ENCODE measurements around the gene FGF14. TPM values are rescaled to one million over a fixed set of nuclear protein-coding genes. Genes with fewer than 3 reads are reported as not detected.
"Not testable (repeated sequence)": the region's sequence is repeated elsewhere in the genome, so short reads cannot be mapped to it uniquely, and the experiment has no call there.

The FGF14 gene
- total RNA-seq, 1 donor from 2014 or later: 1.4 TPM

GRCh38 chr13:102103469-102103868, 298.4 kb downstream of the FGF14 start:
- no peaks in the 10 kb centered on the region for H3K36me3 ChIP-seq
- no peaks in the 10 kb centered on the region for H3K9me3 ChIP-seq (ENCODE audit: low read depth)
- no peak overlapping the region for H3K9ac ChIP-seq
- H3K4me3 ChIP-seq: no peak overlapping the region
- H3K9me3 Mint-ChIP-seq: no peaks in the 10 kb centered on the region
- no peaks in the 10 kb centered on the region for H3K36me3 Mint-ChIP-seq
- no peaks in the 10 kb centered on the region for H3K79me2 ChIP-seq (ENCODE audit: low read depth)
- no peak overlapping the region for H2AFZ ChIP-seq (replicated peaks)
- no peak overlapping the region for H3K27ac Mint-ChIP-seq
- no peak for DNase-seq (ENCODE audit: low spot score)
- no peaks in the 10 kb centered on the region for H3K27me3 Mint-ChIP-seq (ENCODE audit: insufficient read depth, low read depth)
- H4K20me1 ChIP-seq (ENCODE audit: low read depth): no peaks in the 10 kb centered on the region
- no peak overlapping the region for H3K27ac ChIP-seq
- no peak overlapping the region for H3K4me3 Mint-ChIP-seq
- no peaks in the 10 kb centered on the region for H3F3A ChIP-seq (ENCODE audit: low read depth)
- no peaks in the 10 kb centered on the region for H3K27me3 ChIP-seq
- H3K4me1 Mint-ChIP-seq: no peaks in the 10 kb centered on the region
- no peak overlapping the region for H3K4me2 ChIP-seq
- TF ChIP-seq, protein P1, sequence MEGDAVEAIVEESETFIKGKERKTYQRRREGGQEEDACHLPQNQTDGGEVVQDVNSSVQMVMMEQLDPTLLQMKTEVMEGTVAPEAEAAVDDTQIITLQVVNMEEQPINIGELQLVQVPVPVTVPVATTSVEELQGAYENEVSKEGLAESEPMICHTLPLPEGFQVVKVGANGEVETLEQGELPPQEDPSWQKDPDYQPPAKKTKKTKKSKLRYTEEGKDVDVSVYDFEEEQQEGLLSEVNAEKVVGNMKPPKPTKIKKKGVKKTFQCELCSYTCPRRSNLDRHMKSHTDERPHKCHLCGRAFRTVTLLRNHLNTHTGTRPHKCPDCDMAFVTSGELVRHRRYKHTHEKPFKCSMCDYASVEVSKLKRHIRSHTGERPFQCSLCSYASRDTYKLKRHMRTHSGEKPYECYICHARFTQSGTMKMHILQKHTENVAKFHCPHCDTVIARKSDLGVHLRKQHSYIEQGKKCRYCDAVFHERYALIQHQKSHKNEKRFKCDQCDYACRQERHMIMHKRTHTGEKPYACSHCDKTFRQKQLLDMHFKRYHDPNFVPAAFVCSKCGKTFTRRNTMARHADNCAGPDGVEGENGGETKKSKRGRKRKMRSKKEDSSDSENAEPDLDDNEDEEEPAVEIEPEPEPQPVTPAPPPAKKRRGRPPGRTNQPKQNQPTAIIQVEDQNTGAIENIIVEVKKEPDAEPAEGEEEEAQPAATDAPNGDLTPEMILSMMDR (IDR thresholded peaks at IDR 0.05): no peak
- no peak for TF ChIP-seq EZH2phosphoT487 (IDR thresholded peaks at IDR 0.05)
- TF ChIP-seq EZH2 (IDR thresholded peaks at IDR 0.05): no peak
- no peaks in the 10 kb centered on the region for H3K4me1 ChIP-seq

GRCh38 chr13:102100234-102100633, 301.6 kb downstream of the FGF14 start:
- Histone ChIP-seq H3K36me3 (no peaks in the 10 kb centered on the region), H3K9me3 (ENCODE audit: low read depth) (no peaks in the 10 kb centered on the region), H3K4me2 (no peak overlapping the region), H3K27me3 (no peaks in the 10 kb centered on the region), H3K4me1 (no peaks in the 10 kb centered on the region), H4K20me1 (ENCODE audit: low read depth) (no peaks in the 10 kb centered on the region), H2AFZ (replicated peaks) (no peak overlapping the region), H3F3A (ENCODE audit: low read depth) (no peaks in the 10 kb centered on the region), H3K4me3 (no peak overlapping the region), H3K79me2 (ENCODE audit: low read depth) (no peaks in the 10 kb centered on the region), H3K9ac (no peak overlapping the region), H3K27ac (no peak overlapping the region)
- peaks cover 3% of the 10 kb centered on the region for H3K4me1 Mint-ChIP-seq
- no peaks in the 10 kb centered on the region for H3K9me3 Mint-ChIP-seq
- no peak overlapping the region for H3K27ac Mint-ChIP-seq
- DNase-seq (ENCODE audit: low spot score): no peak
- TF ChIP-seq EZH2 (IDR thresholded peaks at IDR 0.05): no peak
- H3K27me3 Mint-ChIP-seq (ENCODE audit: insufficient read depth, low read depth): no peaks in the 10 kb centered on the region
- H3K36me3 Mint-ChIP-seq: no peaks in the 10 kb centered on the region
- H3K4me3 Mint-ChIP-seq: no peak overlapping the region

DNA sequence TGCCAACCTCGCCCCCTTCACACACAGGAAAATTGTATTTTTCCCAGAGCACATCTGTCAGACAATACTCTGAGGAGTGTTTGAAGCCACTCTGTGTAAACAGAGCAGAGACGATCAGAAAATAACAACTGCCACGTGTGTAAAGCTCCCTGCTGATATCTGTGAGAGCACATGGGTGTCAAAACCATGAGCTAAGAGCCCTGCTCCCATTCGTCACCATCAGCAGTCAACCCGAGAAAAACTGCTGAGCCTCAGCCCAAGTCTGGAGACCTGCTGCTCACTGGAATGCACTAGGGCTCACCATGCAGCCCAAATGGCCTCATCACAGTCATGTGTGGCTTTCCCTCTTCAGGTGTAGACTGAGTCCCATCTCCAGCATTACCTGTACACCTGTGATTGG, 304.1 kb downstream of the FGF14 start:
- Mint-ChIP-seq H3K4me3 (no peak overlapping the region), H3K27ac (no peak overlapping the region), H3K4me1 (peaks cover 3% of the 10 kb centered on the region), H3K27me3 (ENCODE audit: insufficient read depth, low read depth) (no peaks in the 10 kb centered on the region), H3K9me3 (no peaks in the 10 kb centered on the region), H3K36me3 (no peaks in the 10 kb centered on the region)
- no peak for DNase-seq (ENCODE audit: low spot score)
- Histone ChIP-seq H3K36me3 (no peaks in the 10 kb centered on the region), H4K20me1 (ENCODE audit: low read depth) (no peaks in the 10 kb centered on the region), H3K27ac (no peak overlapping the region), H3K79me2 (ENCODE audit: low read depth) (no peaks in the 10 kb centered on the region), H2AFZ (replicated peaks) (no peak overlapping the region), H3K9ac (no peak overlapping the region), H3K4me1 (no peaks in the 10 kb centered on the region), H3K4me2 (no peak overlapping the region), H3K4me3 (no peak overlapping the region), H3K9me3 (ENCODE audit: low read depth) (no peaks in the 10 kb centered on the region), H3F3A (ENCODE audit: low read depth) (no peaks in the 10 kb centered on the region), H3K27me3 (no peaks in the 10 kb centered on the region)
- TF ChIP-seq EZH2phosphoT487 (IDR thresholded peaks at IDR 0.05) (no peak), EZH2 (IDR thresholded peaks at IDR 0.05) (no peak)
- TF ChIP-seq, protein P1 (IDR thresholded peaks at IDR 0.05): no peak

DNA sequence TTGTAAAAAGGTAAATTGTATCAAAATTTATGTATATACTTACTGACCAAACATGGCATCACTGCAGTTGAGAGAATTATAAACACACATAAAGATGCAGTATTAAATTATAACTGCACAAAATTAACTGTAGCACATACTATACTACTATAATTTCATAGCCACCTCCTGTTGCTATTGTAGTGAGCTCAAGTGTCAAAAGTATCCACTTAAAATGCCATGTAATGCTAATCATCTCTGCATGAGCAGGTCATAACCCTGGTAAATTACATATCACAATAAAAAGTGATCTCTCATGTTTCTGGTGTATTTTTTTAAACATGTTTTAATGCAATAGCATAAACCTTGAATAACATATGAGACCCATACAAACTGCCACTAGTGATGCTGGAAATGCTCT, 308.6 kb downstream of the FGF14 start:
- not testable (repeated sequence) for H3K4me2 ChIP-seq; H3K27ac ChIP-seq; H3K4me1 ChIP-seq; DNase-seq (ENCODE audit: low spot score); H3K9ac ChIP-seq; H3K4me3 ChIP-seq; H3K27me3 ChIP-seq; H3K4me3 Mint-ChIP-seq; H3K27me3 Mint-ChIP-seq (ENCODE audit: insufficient read depth, low read depth); H4K20me1 ChIP-seq (ENCODE audit: low read depth); H3K9me3 Mint-ChIP-seq; H2AFZ ChIP-seq (replicated peaks); H3K36me3 Mint-ChIP-seq; H3K36me3 ChIP-seq; H3F3A ChIP-seq (ENCODE audit: low read depth); H3K4me1 Mint-ChIP-seq; H3K9me3 ChIP-seq (ENCODE audit: low read depth); H3K79me2 ChIP-seq (ENCODE audit: low read depth); H3K27ac Mint-ChIP-seq

Data from neural progenitor cell (in vitro differentiated cells).